GM19324 (cell line): ENCODE data around the gene PACS2.
"Not testable (repeated sequence)": the region's sequence is repeated elsewhere in the genome, so short reads cannot be mapped to it uniquely, and the experiment has no call there.

Experiments
- ATAC-seq: cut with Tn5 transposase; IDR thresholded peaks from one replicate; pipeline ENCODE4 v1.9.1; 2021; ENCODE audit warnings: mild to moderate bottlenecking, moderate library complexity; ENCODE audit not compliant: unreplicated experiment, low FRiP score

Gene PACS2

DNA sequence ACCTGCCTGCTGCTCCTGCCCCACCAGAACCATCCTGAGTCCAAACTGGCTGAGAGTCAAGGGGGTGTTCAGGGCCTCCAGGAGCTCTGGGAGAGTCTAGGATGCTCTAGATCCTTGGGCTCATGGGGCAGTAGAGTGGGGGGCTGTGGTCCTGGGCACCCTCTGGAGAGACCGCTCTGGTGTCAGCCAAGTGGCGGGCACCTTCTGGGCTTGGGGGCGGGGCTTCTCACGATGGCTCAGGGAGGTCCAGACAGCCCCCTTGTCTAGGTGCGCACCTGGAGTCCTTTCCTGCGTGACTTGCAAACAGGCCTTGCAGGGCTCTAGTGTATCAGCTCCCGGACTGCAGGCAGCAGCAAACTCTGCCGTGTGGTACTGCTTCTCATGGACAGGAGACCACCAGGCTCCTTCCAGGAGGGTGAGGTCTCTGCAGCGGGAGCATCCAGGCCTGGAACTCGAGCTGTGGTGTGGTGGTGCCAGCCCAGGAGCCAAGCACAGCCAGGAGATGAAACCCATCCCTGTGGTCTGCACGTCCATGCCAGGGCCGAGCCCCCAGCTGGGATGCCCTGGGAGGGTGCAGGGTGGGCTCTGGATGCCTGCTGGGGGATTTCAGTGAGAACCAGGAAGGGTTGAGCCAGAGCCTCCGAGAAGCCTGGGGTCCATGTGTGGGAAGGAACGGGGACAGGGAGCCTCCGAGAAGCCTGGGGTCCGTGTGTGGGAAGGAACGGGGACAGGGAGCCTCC, 15.0 kb downstream of the PACS2 start:
- no peak for ATAC-seq

- no peak for ATAC-seq
Observed at GRCh38 chr14:105330491-105330895, 15.9 kb downstream of the PACS2 start.

- no peak for ATAC-seq
Observed at GRCh38 chr14:105331575-105332349, 17.2 kb downstream of the PACS2 start.

GRCh38 chr14:105332350-105332874, 17.9 kb downstream of the PACS2 start:
- no peak for ATAC-seq

- ATAC-seq = no peak
Observed at GRCh38 chr14:105333020-105333490, 18.5 kb downstream of the PACS2 start.

- no peak for ATAC-seq
Observed at GRCh38 chr14:105333613-105334364, 19.2 kb downstream of the PACS2 start.

GRCh38 chr14:105334383-105335230, 20.1 kb downstream of the PACS2 start:
- no peak for ATAC-seq

- not testable (repeated sequence) for ATAC-seq
Observed at GRCh38 chr14:105335231-105335542, 20.6 kb downstream of the PACS2 start.

DNA sequence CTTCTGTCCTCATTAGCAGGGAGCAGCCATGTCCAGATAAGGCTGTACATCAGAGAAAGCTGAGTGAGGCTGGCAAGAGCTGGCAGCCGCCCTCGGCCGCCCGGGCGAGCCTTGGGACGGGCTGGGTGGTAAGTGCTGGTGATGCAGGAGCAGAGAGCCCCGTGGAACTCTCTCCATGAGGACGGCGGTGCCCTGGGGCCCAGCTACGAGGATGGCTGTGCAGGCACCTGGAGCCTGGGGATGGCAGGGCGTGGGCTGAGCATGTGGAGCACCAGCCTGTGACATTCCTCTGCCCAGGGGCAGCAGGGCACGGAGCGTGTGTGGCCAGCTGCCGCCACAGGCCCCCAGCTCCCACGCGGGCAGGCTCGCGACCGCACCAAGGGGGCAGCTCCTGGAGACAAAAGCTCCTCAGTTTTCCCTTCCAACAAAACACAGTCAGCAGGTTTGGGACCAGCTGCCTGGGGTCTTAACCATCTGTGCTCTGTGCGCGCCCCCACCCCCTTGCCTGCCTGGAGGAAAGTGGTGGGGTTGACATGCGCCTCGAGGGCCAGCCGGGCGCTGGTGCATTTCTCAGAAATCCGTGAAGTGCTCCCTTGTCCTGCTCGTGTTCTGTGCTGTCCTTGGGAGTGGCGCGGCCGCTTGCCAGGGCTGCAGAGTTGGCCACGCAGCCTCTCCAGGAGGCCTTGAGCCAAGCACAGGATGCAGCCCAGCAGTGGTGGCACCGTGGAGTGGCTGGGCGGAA, 21.4 kb downstream of the PACS2 start:
- no peak for ATAC-seq

DNA sequence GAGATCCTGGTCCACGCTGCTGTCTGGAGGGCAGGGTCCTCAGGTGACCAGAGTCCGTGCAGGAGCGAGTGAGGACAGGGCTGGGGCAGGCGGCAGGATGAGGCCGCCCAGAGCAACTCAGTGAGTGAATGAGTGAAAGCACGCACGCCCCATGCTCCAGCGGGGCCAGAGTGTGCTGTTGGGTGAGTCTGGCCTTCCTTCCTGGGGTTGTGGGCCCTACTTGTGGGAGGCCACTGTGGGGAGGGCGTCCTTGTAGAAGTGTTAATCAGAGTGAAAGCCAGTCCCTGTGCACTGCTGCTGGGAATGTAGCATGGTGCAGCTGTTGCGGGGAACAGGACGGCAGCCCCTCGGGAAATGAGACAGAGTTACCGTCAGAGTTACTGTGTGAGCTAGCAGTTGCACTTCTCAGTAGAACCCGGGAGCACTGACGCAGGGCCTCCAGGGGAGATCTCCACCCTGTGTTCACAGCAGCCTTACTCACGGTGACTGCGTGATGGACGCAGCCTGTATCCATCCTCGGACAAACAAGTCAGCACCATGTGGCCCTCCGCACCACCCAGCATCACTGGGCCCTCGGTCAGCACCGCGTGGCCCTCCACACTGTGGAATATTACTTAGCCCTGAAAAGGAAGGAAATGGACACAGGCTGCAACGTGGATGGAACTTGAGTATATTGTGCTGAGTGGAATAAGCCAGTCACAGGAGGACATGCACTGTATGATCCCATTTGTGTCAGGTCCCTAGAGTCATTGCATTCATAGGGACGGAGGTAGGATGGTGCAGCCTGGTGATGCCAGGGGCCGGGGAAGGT, 22.1 kb downstream of the PACS2 start:
- no peak for ATAC-seq

- ATAC-seq = no peak
Observed at GRCh38 chr14:105337433-105337832, 22.9 kb downstream of the PACS2 start.

DNA sequence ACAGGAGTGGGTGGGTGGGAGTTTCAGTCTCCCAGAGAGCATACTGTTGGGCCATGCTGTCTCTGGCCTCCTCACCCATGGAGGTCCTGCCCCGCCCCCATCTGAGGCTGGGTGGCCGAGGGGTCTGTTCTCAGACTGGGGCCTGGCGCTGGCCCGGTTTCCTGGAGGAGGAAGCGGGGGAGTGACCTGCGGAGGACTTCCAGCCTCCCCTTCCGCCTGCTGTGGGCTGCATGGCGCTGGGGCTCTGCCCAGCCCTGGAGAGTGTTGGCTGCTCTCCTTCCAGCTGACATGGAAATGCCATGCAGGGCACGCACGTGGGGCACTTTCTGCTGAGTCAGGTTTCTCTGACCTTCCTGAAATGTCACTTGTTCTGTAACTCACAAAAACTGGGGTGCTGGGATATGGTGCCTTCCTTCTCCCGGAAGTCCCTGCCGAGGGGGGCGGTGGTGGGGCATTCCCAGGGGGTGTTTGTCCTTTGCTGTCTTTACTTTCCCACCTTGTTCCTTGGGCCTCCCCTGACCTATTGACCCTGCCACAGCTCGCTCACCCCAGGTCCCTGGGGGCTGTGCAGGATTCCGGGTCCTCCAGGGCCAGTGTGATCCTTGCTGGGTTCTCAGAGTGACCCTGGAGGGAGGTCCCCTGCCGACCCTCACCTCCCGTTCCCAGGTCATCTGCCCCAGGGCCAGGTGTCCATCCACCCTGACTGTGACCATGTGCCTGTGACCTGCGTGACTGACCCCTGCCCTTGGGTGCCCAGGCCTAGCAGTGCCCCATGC, 23.6 kb downstream of the PACS2 start:
- no peak for ATAC-seq

- ATAC-seq = no peak
Observed at GRCh38 chr14:105340821-105341733, 26.5 kb downstream of the PACS2 start.

DNA sequence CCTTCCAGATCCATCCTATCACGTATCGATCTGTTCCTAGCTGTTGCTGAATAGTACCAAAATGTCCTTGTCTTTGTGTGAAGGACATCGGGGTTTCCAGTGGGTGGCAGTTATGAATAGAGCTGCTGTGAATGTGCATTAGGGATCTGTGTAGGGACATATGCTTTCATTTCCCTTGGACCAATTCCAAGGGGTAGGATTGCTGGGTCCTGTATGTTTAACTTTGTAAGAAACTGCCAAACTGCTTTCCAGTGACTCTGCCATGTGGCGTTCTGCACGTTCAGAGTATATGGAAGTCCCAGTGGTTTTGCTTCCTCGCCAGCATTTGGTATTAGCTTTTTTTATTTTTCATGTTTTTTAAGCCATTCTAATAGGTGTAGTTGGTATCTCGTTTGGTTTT, 28.6 kb downstream of the PACS2 start:
- ATAC-seq = no peak

- ATAC-seq = no peak
Observed at GRCh38 chr14:105346200-105346533, 31.6 kb downstream of the PACS2 start.

GRCh38 chr14:105346876-105347586, 32.5 kb downstream of the PACS2 start:
- ATAC-seq = no peak
